ENCODE measurements around the gene HMX3. TPM values are rescaled to one million over a fixed set of nuclear protein-coding genes. Genes with fewer than 3 reads are reported as not detected.
A peak's percentile ranks its signal among the peaks of the same experiment; 100 is the strongest.

Gene HMX3
- total and polyA plus RNA-seq, 2 of the 13 experiments (the other 11 are each of a cell fraction or from before 2014, with no cell fraction given), result not detected

DNA sequence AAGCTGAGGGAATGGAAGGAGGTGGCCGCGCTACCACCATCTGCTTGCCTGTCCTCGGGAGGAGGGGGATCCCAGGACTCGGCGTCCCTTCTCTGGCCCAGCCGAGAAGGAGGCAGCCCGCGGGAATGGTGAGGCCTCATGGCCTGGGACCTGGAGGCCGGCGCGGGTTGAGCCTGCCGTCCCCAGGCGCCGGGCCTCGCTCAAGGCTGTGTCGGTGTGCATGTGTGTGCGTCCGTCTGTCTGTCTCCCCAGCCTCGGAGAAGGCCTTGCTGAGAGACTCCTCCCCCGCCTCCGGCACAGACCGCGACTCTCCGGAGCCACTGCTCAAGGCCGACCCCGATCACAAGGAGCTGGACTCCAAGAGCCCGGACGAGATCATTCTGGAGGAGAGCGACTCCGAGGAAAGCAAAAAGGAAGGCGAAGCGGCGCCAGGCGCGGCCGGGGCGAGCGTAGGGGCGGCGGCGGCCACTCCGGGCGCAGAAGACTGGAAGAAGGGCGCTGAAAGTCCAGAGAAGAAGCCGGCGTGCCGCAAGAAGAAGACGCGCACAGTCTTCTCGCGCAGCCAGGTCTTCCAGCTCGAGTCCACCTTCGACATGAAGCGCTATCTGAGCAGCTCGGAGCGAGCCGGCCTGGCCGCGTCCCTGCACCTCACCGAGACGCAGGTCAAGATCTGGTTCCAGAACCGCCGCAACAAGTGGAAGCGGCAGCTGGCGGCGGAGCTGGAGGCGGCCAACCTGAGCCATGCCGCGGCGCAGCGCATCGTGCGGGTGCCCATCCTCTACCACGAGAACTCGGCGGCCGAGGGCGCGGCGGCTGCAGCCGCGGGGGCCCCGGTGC is 1.3 kb downstream of the HMX3 start (continued):
- TF ChIP-seq, protein P1, sequence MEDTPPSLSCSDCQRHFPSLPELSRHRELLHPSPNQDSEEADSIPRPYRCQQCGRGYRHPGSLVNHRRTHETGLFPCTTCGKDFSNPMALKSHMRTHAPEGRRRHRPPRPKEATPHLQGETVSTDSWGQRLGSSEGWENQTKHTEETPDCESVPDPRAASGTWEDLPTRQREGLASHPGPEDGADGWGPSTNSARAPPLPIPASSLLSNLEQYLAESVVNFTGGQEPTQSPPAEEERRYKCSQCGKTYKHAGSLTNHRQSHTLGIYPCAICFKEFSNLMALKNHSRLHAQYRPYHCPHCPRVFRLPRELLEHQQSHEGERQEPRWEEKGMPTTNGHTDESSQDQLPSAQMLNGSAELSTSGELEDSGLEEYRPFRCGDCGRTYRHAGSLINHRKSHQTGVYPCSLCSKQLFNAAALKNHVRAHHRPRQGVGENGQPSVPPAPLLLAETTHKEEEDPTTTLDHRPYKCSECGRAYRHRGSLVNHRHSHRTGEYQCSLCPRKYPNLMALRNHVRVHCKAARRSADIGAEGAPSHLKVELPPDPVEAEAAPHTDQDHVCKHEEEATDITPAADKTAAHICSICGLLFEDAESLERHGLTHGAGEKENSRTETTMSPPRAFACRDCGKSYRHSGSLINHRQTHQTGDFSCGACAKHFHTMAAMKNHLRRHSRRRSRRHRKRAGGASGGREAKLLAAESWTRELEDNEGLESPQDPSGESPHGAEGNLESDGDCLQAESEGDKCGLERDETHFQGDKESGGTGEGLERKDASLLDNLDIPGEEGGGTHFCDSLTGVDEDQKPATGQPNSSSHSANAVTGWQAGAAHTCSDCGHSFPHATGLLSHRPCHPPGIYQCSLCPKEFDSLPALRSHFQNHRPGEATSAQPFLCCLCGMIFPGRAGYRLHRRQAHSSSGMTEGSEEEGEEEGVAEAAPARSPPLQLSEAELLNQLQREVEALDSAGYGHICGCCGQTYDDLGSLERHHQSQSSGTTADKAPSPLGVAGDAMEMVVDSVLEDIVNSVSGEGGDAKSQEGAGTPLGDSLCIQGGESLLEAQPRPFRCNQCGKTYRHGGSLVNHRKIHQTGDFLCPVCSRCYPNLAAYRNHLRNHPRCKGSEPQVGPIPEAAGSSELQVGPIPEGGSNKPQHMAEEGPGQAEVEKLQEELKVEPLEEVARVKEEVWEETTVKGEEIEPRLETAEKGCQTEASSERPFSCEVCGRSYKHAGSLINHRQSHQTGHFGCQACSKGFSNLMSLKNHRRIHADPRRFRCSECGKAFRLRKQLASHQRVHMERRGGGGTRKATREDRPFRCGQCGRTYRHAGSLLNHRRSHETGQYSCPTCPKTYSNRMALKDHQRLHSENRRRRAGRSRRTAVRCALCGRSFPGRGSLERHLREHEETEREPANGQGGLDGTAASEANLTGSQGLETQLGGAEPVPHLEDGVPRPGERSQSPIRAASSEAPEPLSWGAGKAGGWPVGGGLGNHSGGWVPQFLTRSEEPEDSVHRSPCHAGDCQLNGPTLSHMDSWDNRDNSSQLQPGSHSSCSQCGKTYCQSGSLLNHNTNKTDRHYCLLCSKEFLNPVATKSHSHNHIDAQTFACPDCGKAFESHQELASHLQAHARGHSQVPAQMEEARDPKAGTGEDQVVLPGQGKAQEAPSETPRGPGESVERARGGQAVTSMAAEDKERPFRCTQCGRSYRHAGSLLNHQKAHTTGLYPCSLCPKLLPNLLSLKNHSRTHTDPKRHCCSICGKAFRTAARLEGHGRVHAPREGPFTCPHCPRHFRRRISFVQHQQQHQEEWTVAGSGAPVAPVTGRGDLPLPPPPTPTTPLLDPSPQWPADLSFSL (CRISPR knock-in tag; IDR thresholded peaks at IDR 0.05), result no peak
- peak; percentile 70; the same call in 1 of the 2 replicates for TF ChIP-seq CBX2 (IDR thresholded peaks at IDR 0.05; ENCODE audit: low read depth, low read length)
- TF ChIP-seq CBX2 (CRISPR knock-in tag; IDR thresholded peaks at IDR 0.05; ENCODE audit: low read depth), result no peak
- no peak for TF ChIP-seq U2AF1 (optimal IDR thresholded peaks at IDR 0.05; ENCODE audit: low read depth, low read length)
- TF ChIP-seq ZNF567 (CRISPR knock-in tag; IDR thresholded peaks at IDR 0.05; ENCODE audit: borderline replicate concordance), result 0 out of 2 replicates have a peak, but pooled peaks have one; percentile 32
- no peak for TF ChIP-seq CBFB (CRISPR knock-in tag; IDR thresholded peaks at IDR 0.05)
- TF ChIP-seq, protein P2, sequence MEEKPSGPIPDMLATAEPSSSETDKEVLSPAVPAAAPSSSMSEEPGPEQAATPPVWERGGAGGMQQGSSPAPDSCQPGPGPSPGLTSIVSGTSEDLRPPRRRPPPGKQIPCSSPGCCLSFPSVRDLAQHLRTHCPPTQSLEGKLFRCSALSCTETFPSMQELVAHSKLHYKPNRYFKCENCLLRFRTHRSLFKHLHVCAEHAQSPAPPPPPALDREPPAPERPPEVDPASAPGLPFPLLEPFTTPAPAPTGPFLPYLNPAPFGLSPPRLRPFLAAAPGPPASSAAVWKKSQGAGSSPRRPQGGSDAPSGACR (CRISPR knock-in tag; IDR thresholded peaks at IDR 0.05), result no peak
- no peak for TF ChIP-seq ZNF160 (CRISPR knock-in tag; IDR thresholded peaks at IDR 0.05)
- no peak for TF ChIP-seq ETV5 (CRISPR knock-in tag; IDR thresholded peaks at IDR 0.05; ENCODE audit: borderline replicate concordance)
- TF ChIP-seq HDAC1 (CRISPR knock-in tag; IDR thresholded peaks at IDR 0.05), result 0 out of 2 replicates have a peak, but pooled peaks have one; percentile 43
- no peak for TF ChIP-seq ZNF460 (CRISPR knock-in tag; IDR thresholded peaks at IDR 0.05; ENCODE audit: borderline replicate concordance)
- no peak for TF ChIP-seq ATF1 (CRISPR knock-in tag; IDR thresholded peaks at IDR 0.05)
- peak; percentile 13; the same call in 1 of the 2 replicates for TF ChIP-seq HIVEP1 (CRISPR knock-in tag; IDR thresholded peaks at IDR 0.05)
- TF ChIP-seq, protein P3, sequence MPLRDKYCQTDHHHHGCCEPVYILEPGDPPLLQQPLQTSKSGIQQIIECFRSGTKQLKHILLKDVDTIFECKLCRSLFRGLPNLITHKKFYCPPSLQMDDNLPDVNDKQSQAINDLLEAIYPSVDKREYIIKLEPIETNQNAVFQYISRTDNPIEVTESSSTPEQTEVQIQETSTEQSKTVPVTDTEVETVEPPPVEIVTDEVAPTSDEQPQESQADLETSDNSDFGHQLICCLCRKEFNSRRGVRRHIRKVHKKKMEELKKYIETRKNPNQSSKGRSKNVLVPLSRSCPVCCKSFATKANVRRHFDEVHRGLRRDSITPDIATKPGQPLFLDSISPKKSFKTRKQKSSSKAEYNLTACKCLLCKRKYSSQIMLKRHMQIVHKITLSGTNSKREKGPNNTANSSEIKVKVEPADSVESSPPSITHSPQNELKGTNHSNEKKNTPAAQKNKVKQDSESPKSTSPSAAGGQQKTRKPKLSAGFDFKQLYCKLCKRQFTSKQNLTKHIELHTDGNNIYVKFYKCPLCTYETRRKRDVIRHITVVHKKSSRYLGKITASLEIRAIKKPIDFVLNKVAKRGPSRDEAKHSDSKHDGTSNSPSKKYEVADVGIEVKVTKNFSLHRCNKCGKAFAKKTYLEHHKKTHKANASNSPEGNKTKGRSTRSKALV (CRISPR knock-in tag; IDR thresholded peaks at IDR 0.05), result peak; percentile 98
- no peak for TF ChIP-seq SOX13 (IDR thresholded peaks at IDR 0.05)
- no peak for TF ChIP-seq SOX13 (CRISPR knock-in tag; conservative IDR thresholded peaks at IDR 0.05 in 1 of 2, IDR thresholded peaks at IDR 0.05 in 1 of 2)
- no peak for TF ChIP-seq ZNF749 (CRISPR knock-in tag; IDR thresholded peaks at IDR 0.05; ENCODE audit: borderline replicate concordance)
- TF ChIP-seq HOXA5 (CRISPR knock-in tag; IDR thresholded peaks at IDR 0.05), result 0 out of 2 replicates have a peak, but pooled peaks have one; percentile 33
- TF ChIP-seq ZNF777 (CRISPR knock-in tag; IDR thresholded peaks at IDR 0.05), result peak; percentile 28; the same call in 1 of the 2 replicates
- 0 out of 2 replicates have a peak, but pooled peaks have one; percentile 10 for TF ChIP-seq GABPB1 (CRISPR knock-in tag; IDR thresholded peaks at IDR 0.05)
- no peak for TF ChIP-seq ATRX (CRISPR knock-in tag; IDR thresholded peaks at IDR 0.05; ENCODE audit: borderline replicate concordance)
